T-cell (primary cell): ENCODE results near the gene INPP1. TPM values are rescaled to one million over a fixed set of nuclear protein-coding genes. Genes with fewer than 3 reads are reported as not detected.
"Not testable (repeated sequence)": the region's sequence is repeated elsewhere in the genome, so short reads cannot be mapped to it uniquely, and the experiment has no call there.

Source experiments
- ATAC-seq, 4 experiments: fragments of 200-7000 bp in 3 of 4; fragments of 150-1000 bp in 1 of 4; cut with Tn5 transposase; replicated peaks in 1 of 4; 1 replicate in 3 of 4; 2 replicates in 1 of 4; pipeline ENCODE4 v1.10.0; 2021; ENCODE audit warnings: moderate library complexity in 3 of 4, mild to moderate bottlenecking in 2 of 4, moderate number of reproducible peaks in 1 of 4
- CTCF ChIA-PET, 2 donors: fragments of 300-600 bp; sonication (Branson Sonifier 250); formaldehyde crosslinking; loops; one replicate each; lab custom pipeline; 2022; ENCODE audit warnings: antibody characterized with exemption in 2 of 2; lab: Charles Lee
- POLR2A ChIA-PET, 2 donors: fragments of 300-600 bp; sonication (Branson Sonifier 250); formaldehyde crosslinking; loops; one replicate each; lab custom pipeline; 2022; ENCODE audit warnings: antibody characterized with exemption in 2 of 2; lab: Charles Lee
- DNase-seq, 35 experiments: peaks; one replicate each; pipeline versions ENCODE4 v3.0.0 to v3.0.0-alpha.2; 2013 to 2023
- H3K27ac ChIP-seq: one replicate; pipeline ENCODE4 v1.5.1; 2013; ENCODE audit warnings: low read length
- H3K27me3 ChIP-seq, 2 experiments: replicated peaks in 1 of 2; 1 replicate in 1 of 2; 2 replicates in 1 of 2; pipeline versions ENCODE4 v1.6.1 to v1.7.0; 2013; ENCODE audit warnings: low read length in 1 of 2, mixed read lengths in 1 of 2; ENCODE audit not compliant: control insufficient read depth in 2 of 2, insufficient read depth in 2 of 2; ENCODE audit errors: extremely low read depth in 1 of 2
- H3K36me3 ChIP-seq, 2 donors: 1 replicate in 1 of 2; 2 replicates in 1 of 2; pipeline versions ENCODE4 v1.6.1 to v1.7.0; 2013; ENCODE audit warnings: low read length in 1 of 2; ENCODE audit not compliant: control insufficient read depth in 2 of 2, insufficient read depth in 1 of 2; ENCODE audit errors: extremely low read depth in 1 of 2
- H3K4me1 ChIP-seq, 2 experiments: 1 replicate in 1 of 2; 2 replicates in 1 of 2; pipeline versions ENCODE4 v1.6.1 to v1.7.0; 2013; ENCODE audit warnings: low read length in 2 of 2, mixed read lengths in 1 of 2; ENCODE audit not compliant: insufficient read depth in 2 of 2, control insufficient read depth in 1 of 2; ENCODE audit errors: extremely low read depth in 1 of 2
- H3K4me3 ChIP-seq, 2 donors: 1 replicate in 1 of 2; 2 replicates in 1 of 2; pipeline versions ENCODE4 v1.5.1 to v1.7.0; 2013; ENCODE audit warnings: mild to moderate bottlenecking in 2 of 2, low read length in 1 of 2, moderate library complexity in 1 of 2; ENCODE audit not compliant: control insufficient read depth in 1 of 2; ENCODE audit errors: extremely low read depth in 1 of 2
- H3K9me3 ChIP-seq: 2 replicates; pipeline ENCODE4 v1.7.0; 2013
- H3K27ac Mint-ChIP-seq, 2 donors: one replicate each; pipeline ENCODE4 v1.8.0; 2020 to 2021; ENCODE audit warnings: mild to moderate bottlenecking in 2 of 2, mixed read lengths in 2 of 2
- H3K27me3 Mint-ChIP-seq, 2 donors: one replicate each; pipeline ENCODE4 v1.8.0; 2021 to 2022; ENCODE audit warnings: mixed read lengths in 2 of 2
- H3K36me3 Mint-ChIP-seq: one replicate; pipeline ENCODE4 v1.8.0; 2021; ENCODE audit warnings: mixed read lengths
- H3K4me1 Mint-ChIP-seq, 3 donors: one replicate each; pipeline ENCODE4 v1.8.0; 2020 to 2022; ENCODE audit warnings: mixed read lengths in 3 of 3, mild to moderate bottlenecking in 1 of 3
- H3K4me3 Mint-ChIP-seq, 3 donors: one replicate each; pipeline ENCODE4 v1.8.0; 2020 to 2022; ENCODE audit warnings: mild to moderate bottlenecking in 3 of 3, mixed read lengths in 3 of 3, moderate library complexity in 3 of 3
- H3K9me3 Mint-ChIP-seq, 3 donors: one replicate each; pipeline ENCODE4 v1.8.0; 2020 to 2022; ENCODE audit warnings: mixed read lengths in 3 of 3
- WGBS: methylation state at CpG from one replicate; pipeline ENCODE4 v1.1.5; 2013; ENCODE audit warnings: missing lambda C conversion rate; ENCODE audit not compliant: insufficient coverage; 5-methylcytosine and 5-hydroxymethylcytosine counted together
- total RNA-seq, 35 experiments: library from RNA in 6 of 35; stranded (reverse) in 6 of 35; fragments of 120-200 nt in 1 of 35; gene quantifications; one replicate each; pipeline versions ENCODE4 v1.2.1 to v1.2.4 and lab custom pipeline; 2013 to 2026

Gene INPP1
- total RNA-seq, 5 donors from 2014 or later (not counting 1 experiment from before 2014, with no cell fraction given), result 2.1 to 7.1 (median 2.9) TPM

DNA sequence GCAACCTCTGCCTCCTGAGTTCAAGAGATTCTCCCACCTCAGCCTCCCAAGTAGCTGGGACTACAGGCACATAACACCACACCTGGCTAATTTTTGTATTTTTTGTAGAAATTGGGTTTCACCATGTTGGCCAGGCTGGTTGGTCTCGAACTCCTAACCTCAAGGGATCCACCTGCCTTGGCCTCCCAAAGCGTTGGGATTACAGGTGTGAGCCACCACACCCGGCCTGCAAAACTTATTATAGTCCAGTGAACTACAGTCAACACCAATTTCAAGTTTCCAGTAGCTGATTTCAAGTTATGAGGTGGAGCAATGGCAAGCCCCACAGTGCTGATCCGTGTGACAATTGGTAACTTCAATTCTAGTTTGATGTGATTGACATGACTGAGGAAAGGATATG, 7.8 kb upstream of the INPP1 start:
- no CpG with 5 or more reads among the region's 4 CpGs for WGBS
- H3K36me3 ChIP-seq, H3K4me3 ChIP-seq, H3K27me3 ChIP-seq, H3K27ac ChIP-seq, H3K9me3 ChIP-seq, H3K4me1 Mint-ChIP-seq, H3K9me3 Mint-ChIP-seq, CTCF ChIA-PET, H3K4me1 ChIP-seq, H3K4me3 Mint-ChIP-seq, H3K27ac Mint-ChIP-seq, DNase-seq, H3K27me3 Mint-ChIP-seq, ATAC-seq, H3K36me3 Mint-ChIP-seq, POLR2A ChIA-PET: not testable (repeated sequence)

DNA sequence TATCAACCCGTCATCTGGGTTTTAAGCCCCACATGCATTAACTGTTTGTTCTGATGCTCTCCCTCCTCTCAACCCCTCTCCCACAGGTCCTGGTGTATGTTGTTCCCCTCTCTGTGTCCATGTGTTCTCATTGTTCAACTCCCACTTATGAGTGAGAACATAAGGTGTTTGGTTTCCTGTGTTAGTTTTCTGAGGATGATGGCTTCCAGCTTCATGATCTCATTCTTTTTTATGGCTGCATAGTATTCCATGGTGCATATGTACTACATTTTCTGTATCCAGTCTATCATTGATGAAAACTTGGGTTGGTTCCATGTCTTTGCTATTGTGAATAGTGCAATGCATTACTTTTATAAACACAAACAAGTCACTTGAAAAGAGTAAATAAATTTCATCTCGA, 7.0 kb upstream of the INPP1 start:
- Mint-ChIP-seq H3K27me3 (peaks cover 0 to 2% of the 10 kb centered on the region in 2 donors), H3K4me1 (no peaks in the 10 kb centered on the region), H3K4me3 (no peak overlapping the region), H3K36me3 (no peaks in the 10 kb centered on the region), H3K27ac (no peak overlapping the region), H3K9me3 (no peaks in the 10 kb centered on the region)
- H3K9me3 ChIP-seq, result no peaks in the 10 kb centered on the region
- no peak overlapping the region for H3K27ac ChIP-seq
- H3K27me3 ChIP-seq, result no peaks in the 10 kb centered on the region
- ATAC-seq, result no peak
- H3K4me3 ChIP-seq, result no peak overlapping the region
- CTCF ChIA-PET, result no interaction called here
- H3K36me3 ChIP-seq, result no peaks in the 10 kb centered on the region
- WGBS, result no CpG with 5 or more reads among the region's 2 CpGs
- DNase-seq, result no peak
- POLR2A ChIA-PET, result no interaction called here
- no peaks in the 10 kb centered on the region for H3K4me1 ChIP-seq

DNA sequence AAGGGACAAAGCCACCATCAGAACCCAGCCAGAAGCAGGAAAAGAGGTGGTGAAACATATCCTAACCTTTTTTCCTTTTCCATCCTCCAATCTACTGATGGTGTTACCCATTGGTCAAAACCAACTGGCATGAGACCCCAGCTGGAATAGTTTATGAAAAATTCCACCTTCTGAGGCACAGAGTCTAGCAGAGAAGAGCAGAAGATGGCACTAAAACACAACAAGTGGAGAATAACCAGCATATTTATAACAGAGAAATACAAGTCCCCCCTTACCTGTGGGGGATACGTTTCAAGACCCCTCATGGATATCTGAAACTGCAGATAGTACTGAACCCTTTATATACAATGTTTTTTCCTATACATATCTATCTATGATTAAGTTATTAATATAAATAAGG, 4.9 kb upstream of the INPP1 start:
- H3K27ac ChIP-seq, result no peak overlapping the region
- no peak overlapping the region for H3K4me3 ChIP-seq
- Mint-ChIP-seq H3K4me3 (no peak overlapping the region), H3K9me3 (no peaks in the 10 kb centered on the region), H3K27ac (no peak overlapping the region), H3K4me1 (peaks cover 6 to 7% (median 7%) of the 10 kb centered on the region in 3 donors), H3K36me3 (no peaks in the 10 kb centered on the region), H3K27me3 (no peaks in the 10 kb centered on the region)
- H3K9me3 ChIP-seq, result no peaks in the 10 kb centered on the region
- POLR2A ChIA-PET, result no interaction called here
- no peaks in the 10 kb centered on the region for H3K27me3 ChIP-seq
- ATAC-seq, result no peak
- DNase-seq, result no peak
- CTCF ChIA-PET, result interaction anchor here in 1 of 2 donors (1.1 kb wide), 1 partner anchor 20 kb away, joined by 6 read pairs; no protein-coding TSS in a partner anchor
- no CpG with 5 or more reads among the region's 1 CpG for WGBS
- no peaks in the 10 kb centered on the region for H3K36me3 ChIP-seq
- H3K4me1 ChIP-seq, result peaks cover 0 to 5% of the 10 kb centered on the region in 2 experiments

DNA sequence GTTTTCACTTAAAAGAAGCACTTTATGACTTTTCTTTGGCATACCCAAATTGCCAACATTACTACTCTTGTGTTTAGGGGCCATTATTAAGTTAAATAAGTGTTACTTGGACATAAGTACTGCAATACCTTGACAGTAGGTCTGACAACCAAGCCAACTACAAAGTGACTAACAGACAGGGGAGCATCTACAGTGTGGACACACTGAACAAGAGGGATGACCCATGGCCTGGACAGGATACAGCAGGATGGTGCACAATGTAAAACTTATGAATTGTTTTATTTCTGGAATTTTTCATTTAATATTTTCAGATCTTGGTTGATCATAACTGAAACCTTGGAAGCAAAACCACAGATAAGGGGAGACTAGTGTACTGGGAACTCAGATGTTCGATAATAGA, 4.0 kb upstream of the INPP1 start:
- WGBS, result no CpG with 5 or more reads among the region's 1 CpG
- Mint-ChIP-seq H3K27me3 (no peaks in the 10 kb centered on the region), H3K4me1 (peaks cover 10% of the 10 kb centered on the region in 3 donors), H3K27ac (no peak overlapping the region), H3K9me3 (no peaks in the 10 kb centered on the region), H3K4me3 (no peak overlapping the region), H3K36me3 (no peaks in the 10 kb centered on the region)
- CTCF ChIA-PET, result no interaction called here
- H3K36me3 ChIP-seq, result no peaks in the 10 kb centered on the region
- DNase-seq (no peak), ATAC-seq (no peak)
- POLR2A ChIA-PET, result no interaction called here
- no peaks in the 10 kb centered on the region for H3K27me3 ChIP-seq
- no peaks in the 10 kb centered on the region for H3K9me3 ChIP-seq
- H3K4me3 ChIP-seq, result no peak overlapping the region
- peaks cover 0 to 7% of the 10 kb centered on the region in 2 experiments for H3K4me1 ChIP-seq
- no peak overlapping the region for H3K27ac ChIP-seq

- CTCF ChIA-PET, result interaction anchor here in 1 of 2 donors (0.5 to 1.0 kb wide), 2 partner anchors 20 to 220 kb away, joined by 3 to 4 read pairs; no protein-coding TSS in a partner anchor
- Histone ChIP-seq H3K27ac (no peak overlapping the region), H3K4me3 (no peak overlapping the region), H3K4me1 (peaks cover 0 to 7% of the 10 kb centered on the region in 2 experiments), H3K36me3 (no peaks in the 10 kb centered on the region), H3K9me3 (no peaks in the 10 kb centered on the region), H3K27me3 (no peaks in the 10 kb centered on the region)
- Mint-ChIP-seq H3K27me3 (no peaks in the 10 kb centered on the region), H3K9me3 (no peaks in the 10 kb centered on the region), H3K4me3 (no peak overlapping the region), H3K36me3 (no peaks in the 10 kb centered on the region), H3K4me1 (peaks cover 13 to 16% (median 16%) of the 10 kb centered on the region in 3 donors), H3K27ac (no peak overlapping the region)
- WGBS, result 50% methylated on average over 1 of the region's 2 CpGs
- no peak for DNase-seq
- no peak for ATAC-seq
- POLR2A ChIA-PET, result no interaction called here
Observed at GRCh38 chr2:190340369-190340768, 3.0 kb upstream of the INPP1 start.

DNA sequence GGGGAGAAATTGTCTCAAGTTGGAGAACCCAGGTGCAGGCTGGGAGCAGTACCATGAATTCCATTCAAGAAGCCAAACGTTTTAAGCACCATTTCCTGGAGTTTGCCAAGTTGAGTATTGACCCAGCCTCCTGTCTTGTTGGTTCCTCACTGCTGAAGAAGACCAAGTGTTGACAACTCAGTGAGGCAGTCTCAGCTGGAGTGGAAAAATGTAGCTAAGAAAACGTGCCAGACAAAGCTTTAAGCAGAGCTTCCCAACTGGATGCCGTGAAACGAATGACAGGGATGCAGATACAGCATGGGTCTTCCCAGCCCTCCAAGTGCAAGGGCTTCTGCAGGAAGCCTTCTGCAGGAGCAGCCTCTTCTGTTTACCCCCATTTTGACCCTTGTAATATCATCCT, 778 bp upstream of the INPP1 start:
- H3K9me3 Mint-ChIP-seq, result no peaks in the 10 kb centered on the region
- ChIA-PET POLR2A (no interaction called here), CTCF (no interaction called here)
- H3K4me3 ChIP-seq, result no peak overlapping the region
- H3K4me3 Mint-ChIP-seq, result peak overlapping the region; percentile 80 to 88 (median 87)
- H3K4me1 Mint-ChIP-seq, result peaks cover 13 to 18% (median 16%) of the 10 kb centered on the region in 3 donors
- no peaks in the 10 kb centered on the region for H3K9me3 ChIP-seq
- WGBS, result 78% methylated on average over 4 of the region's 4 CpGs
- H3K27ac Mint-ChIP-seq, result no peak overlapping the region
- DNase-seq, result no peak
- no peaks in the 10 kb centered on the region for H3K27me3 Mint-ChIP-seq
- no peaks in the 10 kb centered on the region for H3K36me3 Mint-ChIP-seq
- ATAC-seq, result no peak
- H3K27ac ChIP-seq, result no peak overlapping the region
- H3K27me3 ChIP-seq, result no peaks in the 10 kb centered on the region
- no peaks in the 10 kb centered on the region for H3K36me3 ChIP-seq
- peaks cover 0 to 7% of the 10 kb centered on the region in 2 experiments for H3K4me1 ChIP-seq

DNA sequence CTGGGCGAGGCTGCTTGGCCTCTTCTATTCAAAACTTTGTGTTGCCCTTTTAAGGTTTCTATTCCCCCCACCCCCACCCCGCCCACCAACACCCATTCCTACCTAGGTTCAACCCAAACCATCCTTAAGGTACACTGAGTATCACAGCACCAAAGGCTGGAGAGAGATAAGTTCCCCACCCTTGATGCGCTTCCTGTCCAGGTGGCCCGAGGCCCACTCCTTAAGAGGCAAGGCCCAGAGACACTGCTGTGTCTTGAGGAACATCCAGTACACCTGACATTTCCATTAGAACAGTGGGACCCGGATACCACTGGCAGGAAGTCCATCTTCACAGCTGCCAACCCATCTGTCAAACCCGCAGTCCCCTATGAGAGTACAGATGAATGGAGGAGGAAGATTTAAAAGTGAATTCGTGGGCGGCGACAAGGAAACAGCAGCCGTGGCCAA, 277 bp upstream of the INPP1 start:
- POLR2A ChIA-PET, result no interaction called here
- no peak overlapping the region for H3K27ac ChIP-seq
- no peak for DNase-seq

More for the DNA sequence above, 277 bp upstream of the INPP1 start:
- CTCF ChIA-PET, result no interaction called here
- Mint-ChIP-seq H3K4me3 (peak overlapping the region; percentile 80 to 88 (median 87)), H3K4me1 (peaks cover 13 to 18% (median 16%) of the 10 kb centered on the region in 3 donors), H3K36me3 (no peaks in the 10 kb centered on the region), H3K27me3 (no peaks in the 10 kb centered on the region), H3K9me3 (no peaks in the 10 kb centered on the region), H3K27ac (peak overlapping the region; percentile 59 to 75)
- H3K9me3 ChIP-seq, result no peaks in the 10 kb centered on the region
- H3K27me3 ChIP-seq, result no peaks in the 10 kb centered on the region
- no peaks in the 10 kb centered on the region for H3K36me3 ChIP-seq
- peak in 2 of 4 experiments; percentile 33 to 36 for ATAC-seq
- H3K4me3 ChIP-seq, result peak overlapping the region; percentile 56 to 76
- WGBS, result 35% methylated on average over 7 of the region's 10 CpGs
- peaks cover 0 to 7% of the 10 kb centered on the region in 2 experiments for H3K4me1 ChIP-seq
